CD14-positive monocyte (primary cell): ENCODE results near the gene CDK6. TPM values are rescaled to one million over a fixed set of nuclear protein-coding genes. Genes with fewer than 3 reads are reported as not detected.

Experiments
- DNase-seq, 3 donors: peaks; one replicate each; pipeline ENCODE4 v3.0.0-alpha.2; 2011 to 2022
- H2AFZ ChIP-seq: 2 replicates; pipeline ENCODE4 v1.6.0; 2012; ENCODE audit warnings: mild to moderate bottlenecking, low read depth, low read length, inconsistent platforms; ENCODE audit not compliant: insufficient read depth, poor library complexity, severe bottlenecking
- H3K27ac ChIP-seq, 2 donors: 1 replicate in 1 of 2; 2 replicates in 1 of 2; pipeline ENCODE4 v1.5.1; 2012 to 2013; ENCODE audit warnings: low read length in 2 of 2, control low read depth in 1 of 2, inconsistent platforms in 1 of 2, low read depth in 1 of 2, mild to moderate bottlenecking in 1 of 2
- H3K27me3 ChIP-seq, 2 donors: one replicate each; pipeline versions ENCODE4 v1.6.0 to v1.6.1; 2011 to 2013; ENCODE audit warnings: low read length in 2 of 2; ENCODE audit not compliant: control insufficient read depth in 2 of 2, insufficient read depth in 2 of 2
- H3K36me3 ChIP-seq, 2 donors: replicated peaks in 1 of 2; 1 replicate in 1 of 2; 2 replicates in 1 of 2; pipeline versions ENCODE4 v1.5.1 to v1.6.1; 2012 to 2013; ENCODE audit warnings: low read length in 2 of 2, control low read depth in 1 of 2, inconsistent platforms in 1 of 2, mild to moderate bottlenecking in 1 of 2; ENCODE audit not compliant: insufficient read depth in 2 of 2, control insufficient read depth in 1 of 2
- H3K4me1 ChIP-seq, 2 donors: 1 replicate in 1 of 2; 2 replicates in 1 of 2; pipeline versions ENCODE4 v1.5.1 to v1.6.1; 2012 to 2013; ENCODE audit warnings: low read length in 2 of 2, control low read depth in 1 of 2, inconsistent platforms in 1 of 2, mild to moderate bottlenecking in 1 of 2, moderate library complexity in 1 of 2; ENCODE audit not compliant: insufficient read depth in 2 of 2, control insufficient read depth in 1 of 2
- H3K4me2 ChIP-seq: replicated peaks from 2 replicates; pipeline ENCODE3; 2012; ENCODE audit warnings: low read length, moderate library complexity, mild to moderate bottlenecking; ENCODE audit not compliant: poor library complexity, severe bottlenecking; ENCODE audit errors: extremely low read depth
- H3K4me3 ChIP-seq, 3 experiments: fragments of 200-600 bp in 1 of 3; sonication (generic) in 1 of 3; replicated peaks in 1 of 3; 1 replicate in 2 of 3; 2 replicates in 1 of 3; pipeline ENCODE4 v1.5.1; 2011 to 2013; ENCODE audit warnings: low read length in 3 of 3, mild to moderate bottlenecking in 3 of 3, control low read depth in 2 of 3, low read depth in 2 of 3, inconsistent platforms in 1 of 3, moderate library complexity in 1 of 3
- H3K79me2 ChIP-seq: 2 replicates; pipeline ENCODE4 v1.6.0; 2012; ENCODE audit warnings: mild to moderate bottlenecking, control low read depth, inconsistent platforms, low read length, moderate library complexity; ENCODE audit not compliant: insufficient read depth
- H3K9ac ChIP-seq: 2 replicates; pipeline ENCODE4 v1.6.0; 2017; ENCODE audit warnings: low read length, mild to moderate bottlenecking; ENCODE audit not compliant: insufficient read depth, poor library complexity, severe bottlenecking
- H3K9me3 ChIP-seq, 2 donors: replicated peaks in 1 of 2; 1 replicate in 1 of 2; 2 replicates in 1 of 2; pipeline versions ENCODE4 v1.5.1 to v1.6.1; 2012 to 2013; ENCODE audit warnings: low read length in 2 of 2, control low read depth in 1 of 2; ENCODE audit not compliant: control insufficient read depth in 1 of 2, insufficient read depth in 1 of 2
- H4K20me1 ChIP-seq: 2 replicates; pipeline ENCODE4 v1.6.0; 2012; ENCODE audit warnings: mild to moderate bottlenecking, low read length, control low read depth, moderate library complexity; ENCODE audit not compliant: insufficient read depth
- H3K27ac Mint-ChIP-seq, 7 donors: one replicate each; pipeline ENCODE4 v1.8.0; 2020; ENCODE audit warnings: mild to moderate bottlenecking in 7 of 7, mixed read lengths in 7 of 7, moderate library complexity in 6 of 7, inconsistent platforms in 2 of 7
- H3K27me3 Mint-ChIP-seq, 3 donors: one replicate each; pipeline ENCODE4 v1.8.0; 2021 to 2022; ENCODE audit warnings: low read depth in 3 of 3, mild to moderate bottlenecking in 3 of 3, mixed read lengths in 3 of 3, moderate library complexity in 3 of 3, inconsistent platforms in 1 of 3
- H3K36me3 Mint-ChIP-seq, 2 donors: one replicate each; pipeline ENCODE4 v1.8.0; 2020; ENCODE audit warnings: mixed read lengths in 2 of 2, inconsistent platforms in 1 of 2, mild to moderate bottlenecking in 1 of 2
- H3K4me1 Mint-ChIP-seq: one replicate; pipeline ENCODE4 v1.8.0; 2020; ENCODE audit warnings: mild to moderate bottlenecking, mixed read lengths
- H3K4me3 Mint-ChIP-seq, 2 donors: one replicate each; pipeline ENCODE4 v1.8.0; 2020; ENCODE audit warnings: mild to moderate bottlenecking in 2 of 2, mixed read lengths in 2 of 2, moderate library complexity in 1 of 2
- H3K9me3 Mint-ChIP-seq, 7 donors: one replicate each; pipeline ENCODE4 v1.8.0; 2020 to 2022; ENCODE audit warnings: mixed read lengths in 7 of 7, mild to moderate bottlenecking in 6 of 7, moderate library complexity in 6 of 7, inconsistent platforms in 2 of 7
- WGBS: methylation state at CpG from one replicate; pipeline ENCODE4 v1.1.5; 2013; ENCODE audit warnings: missing lambda C conversion rate; ENCODE audit not compliant: insufficient coverage; 5-methylcytosine and 5-hydroxymethylcytosine counted together
- intact Hi-C, 2 donors: fragments of 100-400 bp; cut with micrococcal nuclease; formaldehyde crosslinking; loops; one replicate each; pipeline versions ENCODE4 v1.15.0 to v1.15.1; 2023
- polyA plus RNA-seq, 3 donors: library from polyadenylated mRNA; depleted of rRNA in 1 of 3; unstranded in 2 of 3; stranded (reverse) in 1 of 3; fragments of 300-500 nt in 2 of 3; fragments of >200 nt in 1 of 3; fragmentation: Illumina TruSeq in 2 of 3; gene quantifications; 1 replicate in 2 of 3; 2 replicates in 1 of 3; pipeline ENCODE4 v1.2.3, GENCODE V29; 2012 to 2021
- TF ChIP-seq, protein P1 (sequence below): fragments of 200-600 bp; IDR thresholded peaks from one replicate; pipeline ENCODE4 v1.8.0; 2022; ENCODE audit warnings: antibody characterized with exemption, mild to moderate bottlenecking

The CDK6 gene
- polyA plus RNA-seq, 3 donors = 3.4 to 4.3 (median 3.8) TPM

DNA sequence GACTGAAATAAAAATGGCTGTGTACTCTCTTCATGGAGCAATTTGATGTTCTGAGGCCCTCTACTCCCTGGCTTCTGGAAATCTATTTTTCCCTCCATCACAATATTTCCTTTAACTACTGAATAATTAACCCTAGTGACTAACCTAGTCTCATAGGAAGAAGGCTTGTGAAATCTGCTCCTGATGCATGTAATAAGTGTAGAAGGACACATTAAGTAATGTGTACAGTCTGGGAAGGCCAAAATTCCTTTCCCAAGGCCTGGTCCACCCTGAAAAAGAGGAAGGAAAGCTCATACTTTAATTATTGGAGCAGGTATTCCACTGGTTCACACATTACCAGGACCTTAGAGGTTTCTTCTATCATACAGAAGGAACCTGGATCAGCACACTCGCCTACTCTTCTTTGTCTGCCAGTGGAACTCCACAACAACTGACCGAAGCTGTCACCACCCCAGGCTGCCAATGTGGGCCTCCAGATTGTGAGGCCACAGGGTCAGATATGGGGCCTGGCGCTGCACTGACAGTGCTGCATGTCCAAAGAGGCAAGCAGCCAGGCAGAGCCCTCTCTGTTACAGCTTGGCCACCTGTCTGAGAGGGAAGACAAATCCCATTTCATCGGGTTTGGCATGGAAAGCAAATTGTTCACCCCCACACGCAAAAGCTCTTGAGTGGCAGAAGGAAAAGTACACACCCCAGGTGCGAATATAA is 191.8 kb downstream of the CDK6 start:
- no peaks in the 10 kb centered on the region for H4K20me1 ChIP-seq
- H3K9me3 Mint-ChIP-seq = no peaks in the 10 kb centered on the region
- H2AFZ ChIP-seq = no peak overlapping the region
- H3K9ac ChIP-seq = no peak overlapping the region
- H3K27me3 ChIP-seq = no peaks in the 10 kb centered on the region
- H3K36me3 ChIP-seq = no peaks in the 10 kb centered on the region
- no peaks in the 10 kb centered on the region for H3K79me2 ChIP-seq
- H3K27me3 Mint-ChIP-seq = peaks cover 0 to 1% (median 0%) of the 10 kb centered on the region in 3 donors
- H3K9me3 ChIP-seq = no peaks in the 10 kb centered on the region
- H3K4me3 ChIP-seq = no peak overlapping the region
- no peak overlapping the region for H3K27ac ChIP-seq
- peaks cover 34% of the 10 kb centered on the region for H3K4me1 Mint-ChIP-seq
- intact Hi-C loops = no loop called here
- H3K27ac Mint-ChIP-seq = no peak overlapping the region
- no peaks in the 10 kb centered on the region for H3K36me3 Mint-ChIP-seq
- WGBS = 100% methylated on average over 3 of the region's 6 CpGs
- H3K4me2 ChIP-seq = no peak overlapping the region
- TF ChIP-seq, protein P1, sequence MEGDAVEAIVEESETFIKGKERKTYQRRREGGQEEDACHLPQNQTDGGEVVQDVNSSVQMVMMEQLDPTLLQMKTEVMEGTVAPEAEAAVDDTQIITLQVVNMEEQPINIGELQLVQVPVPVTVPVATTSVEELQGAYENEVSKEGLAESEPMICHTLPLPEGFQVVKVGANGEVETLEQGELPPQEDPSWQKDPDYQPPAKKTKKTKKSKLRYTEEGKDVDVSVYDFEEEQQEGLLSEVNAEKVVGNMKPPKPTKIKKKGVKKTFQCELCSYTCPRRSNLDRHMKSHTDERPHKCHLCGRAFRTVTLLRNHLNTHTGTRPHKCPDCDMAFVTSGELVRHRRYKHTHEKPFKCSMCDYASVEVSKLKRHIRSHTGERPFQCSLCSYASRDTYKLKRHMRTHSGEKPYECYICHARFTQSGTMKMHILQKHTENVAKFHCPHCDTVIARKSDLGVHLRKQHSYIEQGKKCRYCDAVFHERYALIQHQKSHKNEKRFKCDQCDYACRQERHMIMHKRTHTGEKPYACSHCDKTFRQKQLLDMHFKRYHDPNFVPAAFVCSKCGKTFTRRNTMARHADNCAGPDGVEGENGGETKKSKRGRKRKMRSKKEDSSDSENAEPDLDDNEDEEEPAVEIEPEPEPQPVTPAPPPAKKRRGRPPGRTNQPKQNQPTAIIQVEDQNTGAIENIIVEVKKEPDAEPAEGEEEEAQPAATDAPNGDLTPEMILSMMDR = no peak
- peaks cover 22 to 38% of the 10 kb centered on the region in 2 donors for H3K4me1 ChIP-seq
- no peak overlapping the region for H3K4me3 Mint-ChIP-seq
- DNase-seq = peak in 1 of 3 donors; percentile 40

DNA sequence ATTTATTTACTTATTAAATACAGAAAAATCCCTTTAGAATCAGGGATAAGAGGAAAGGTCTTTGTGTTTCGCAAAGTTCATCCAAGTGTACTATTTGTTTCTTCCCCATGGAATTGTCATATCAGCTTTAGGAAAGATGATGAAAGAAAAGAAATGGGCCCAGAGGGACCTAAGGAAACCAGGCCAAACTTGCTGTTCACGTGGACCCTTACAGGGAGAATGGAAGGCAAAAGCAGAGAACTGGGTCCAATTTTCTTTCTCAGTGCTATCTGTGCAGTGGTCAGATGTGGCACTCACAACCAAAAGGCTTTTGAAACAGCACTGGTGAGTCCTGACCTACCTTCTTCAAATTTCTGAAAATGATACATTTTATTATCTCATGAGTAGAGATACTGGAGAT is 192.6 kb downstream of the CDK6 start:
- Mint-ChIP-seq H3K36me3 (no peaks in the 10 kb centered on the region), H3K9me3 (no peaks in the 10 kb centered on the region), H3K27me3 (peaks cover 0 to 1% (median 0%) of the 10 kb centered on the region in 3 donors), H3K4me3 (no peak overlapping the region), H3K27ac (no peak overlapping the region), H3K4me1 (peaks cover 41% of the 10 kb centered on the region)
- H3K36me3 ChIP-seq = no peaks in the 10 kb centered on the region
- H3K27ac ChIP-seq = no peak overlapping the region
- no peak overlapping the region for H3K4me2 ChIP-seq
- no peak overlapping the region for H3K9ac ChIP-seq
- no peak overlapping the region for H2AFZ ChIP-seq
- H3K27me3 ChIP-seq = no peaks in the 10 kb centered on the region
- DNase-seq = no peak
- H4K20me1 ChIP-seq = no peaks in the 10 kb centered on the region
- TF ChIP-seq, protein P1 = no peak
- WGBS = 100% methylated on average over 1 of the region's 2 CpGs
- intact Hi-C loops = no loop called here
- no peaks in the 10 kb centered on the region for H3K79me2 ChIP-seq
- H3K9me3 ChIP-seq = no peaks in the 10 kb centered on the region
- H3K4me3 ChIP-seq = no peak overlapping the region
- peaks cover 26 to 45% of the 10 kb centered on the region in 2 donors for H3K4me1 ChIP-seq
